GM21723 (cell line): Measurements from ENCODE around the gene TXNL4A.
"Not testable (repeated sequence)": the region's sequence is repeated elsewhere in the genome, so short reads cannot be mapped to it uniquely, and the experiment has no call there.

Experiments
- ATAC-seq: cut with Tn5 transposase; IDR thresholded peaks from one replicate; pipeline ENCODE4 v1.9.1; 2021; ENCODE audit warnings: mild to moderate bottlenecking, moderate library complexity; ENCODE audit not compliant: unreplicated experiment

Gene TXNL4A

GRCh38 chr18:80000877-80001276 lies 12.5 kb upstream of the TXNL4A start:
- no peak for ATAC-seq

- ATAC-seq = not testable (repeated sequence)
Observed at GRCh38 chr18:79999701-80000100, 11.3 kb upstream of the TXNL4A start.

GRCh38 chr18:79991494-79991893 lies 3.1 kb upstream of the TXNL4A start:
- ATAC-seq = no peak

GRCh38 chr18:79989195-79989497 lies 783 bp upstream of the TXNL4A start:
- ATAC-seq = no peak

GRCh38 chr18:79988071-79988450 lies 302 bp downstream of the TXNL4A start:
- ATAC-seq = peak; percentile 77

- ATAC-seq = no peak
Observed at GRCh38 chr18:79987566-79987965, 797 bp downstream of the TXNL4A start.

GRCh38 chr18:79986726-79987125 lies 1.6 kb downstream of the TXNL4A start:
- ATAC-seq = no peak

GRCh38 chr18:79985172-79985571 lies 3.2 kb downstream of the TXNL4A start:
- ATAC-seq = no peak

- no peak for ATAC-seq
Observed at GRCh38 chr18:79983793-79984192, 4.6 kb downstream of the TXNL4A start.

- no peak for ATAC-seq
Observed at GRCh38 chr18:79983253-79983652, 5.1 kb downstream of the TXNL4A start.

GRCh38 chr18:79982736-79983135 lies 5.6 kb downstream of the TXNL4A start:
- ATAC-seq = no peak

- no peak for ATAC-seq
Observed at GRCh38 chr18:79980585-79980984, 7.8 kb downstream of the TXNL4A start.

- ATAC-seq = no peak
Observed at GRCh38 chr18:79979843-79980242, 8.5 kb downstream of the TXNL4A start.

GRCh38 chr18:79975985-79976680 lies 12.2 kb downstream of the TXNL4A start:
- ATAC-seq = no peak

GRCh38 chr18:79975043-79975442 lies 13.3 kb downstream of the TXNL4A start:
- ATAC-seq = no peak

GRCh38 chr18:79974025-79974654 lies 14.2 kb downstream of the TXNL4A start:
- ATAC-seq = no peak

GRCh38 chr18:79973517-79973916 lies 14.8 kb downstream of the TXNL4A start:
- no peak for ATAC-seq

- no peak for ATAC-seq
Observed at GRCh38 chr18:79972720-79973119, 15.6 kb downstream of the TXNL4A start.

GRCh38 chr18:79971986-79972385 lies 16.4 kb downstream of the TXNL4A start:
- ATAC-seq = no peak

- no peak for ATAC-seq
Observed at GRCh38 chr18:79971211-79971952, 17.0 kb downstream of the TXNL4A start.

GRCh38 chr18:79970419-79971133 lies 17.8 kb downstream of the TXNL4A start:
- ATAC-seq = no peak
